IPS DF 4.7 (cell line): ENCODE data around the gene UBE2L3.
"Not testable (repeated sequence)": the region's sequence is repeated elsewhere in the genome, so short reads cannot be mapped to it uniquely, and the experiment has no call there.

Experiments
- DNase-seq: peaks from one replicate; pipeline ENCODE4 v3.0.0-alpha.2; 2013; ENCODE audit warnings: low spot score; ENCODE audit errors: extremely low read depth

UBE2L3 gene

GRCh38 chr22:21571679-21572078 is 4.2 kb downstream of the UBE2L3 start:
- no peak for DNase-seq

- DNase-seq, result no peak
These were observed 5.8 kb downstream of the UBE2L3 start for GRCh38 chr22:21573293-21573734.

- DNase-seq, result no peak
These were observed 6.4 kb downstream of the UBE2L3 start for GRCh38 chr22:21573750-21574494.

- DNase-seq, result no peak
These were observed 11.9 kb downstream of the UBE2L3 start for GRCh38 chr22:21579474-21579851.

GRCh38 chr22:21580623-21581007 is 13.1 kb downstream of the UBE2L3 start:
- not testable (repeated sequence) for DNase-seq

GRCh38 chr22:21581009-21581713 is 13.6 kb downstream of the UBE2L3 start:
- DNase-seq, result not testable (repeated sequence)

- DNase-seq, result no peak
These were observed 15.6 kb downstream of the UBE2L3 start for GRCh38 chr22:21582801-21583740.

- DNase-seq, result no peak
These were observed 17.9 kb downstream of the UBE2L3 start for GRCh38 chr22:21585389-21585788.

- no peak for DNase-seq
These were observed 20.5 kb downstream of the UBE2L3 start for GRCh38 chr22:21587803-21588611.

GRCh38 chr22:21589396-21589795 is 21.9 kb downstream of the UBE2L3 start:
- no peak for DNase-seq

GRCh38 chr22:21590809-21591641 is 23.5 kb downstream of the UBE2L3 start:
- DNase-seq, result no peak

- no peak for DNase-seq
These were observed 24.2 kb downstream of the UBE2L3 start for GRCh38 chr22:21591695-21592094.

GRCh38 chr22:21592422-21592821 is 24.9 kb downstream of the UBE2L3 start:
- DNase-seq, result no peak

GRCh38 chr22:21593406-21594232 is 26.1 kb downstream of the UBE2L3 start:
- no peak for DNase-seq

GRCh38 chr22:21594865-21595452 is 27.4 kb downstream of the UBE2L3 start:
- no peak for DNase-seq

GRCh38 chr22:21596356-21597135 is 29.0 kb downstream of the UBE2L3 start:
- not testable (repeated sequence) for DNase-seq

GRCh38 chr22:21598302-21598701 is 30.8 kb downstream of the UBE2L3 start:
- no peak for DNase-seq
